K562 (cell line): Measurements from ENCODE around the gene RAI1.

Experiments used
- CBFB ChIP-seq: sonication (generic); formaldehyde crosslinking; IDR thresholded peaks from 2 replicates; pipeline ENCODE4 v1.4.0; 2020; ENCODE audit warnings: mild to moderate bottlenecking, missing genetic modification reagents
- CTCF ChIP-seq, 3 experiments: IDR thresholded peaks in 2 of 3; conservative IDR thresholded peaks in 1 of 3; 2 replicates each; pipeline ENCODE4 v1.5.1; 2011 to 2012; ENCODE audit warnings: low read length in 3 of 3, mild to moderate bottlenecking in 3 of 3, control low read depth in 2 of 3, improper control_type of control experiment in 1 of 3, inconsistent platforms in 1 of 3, low read depth in 1 of 3, mixed read lengths in 1 of 3, moderate library complexity in 1 of 3; ENCODE audit not compliant: insufficient read depth in 2 of 3
- DMBX1 ChIP-seq: fragments of 250-450 bp; sonication (Bioruptor Pico); IDR thresholded peaks from 2 replicates; pipeline ENCODE4 v1.8.0; 2022; ENCODE audit warnings: inconsistent platforms, mild to moderate bottlenecking, moderate library complexity, borderline replicate concordance
- DNMT1 ChIP-seq: fragments of 450-650 bp; IDR thresholded peaks from 2 replicates; pipeline ENCODE4 v1.6.1; 2016; ENCODE audit warnings: antibody characterized with exemption, mild to moderate bottlenecking
- ESRRA ChIP-seq: fragments of 450-650 bp; IDR thresholded peaks from 2 replicates; pipeline ENCODE4 v1.6.1; 2014; ENCODE audit warnings: low read depth, mild to moderate bottlenecking, moderate library complexity, borderline replicate concordance
- FOXM1 ChIP-seq, 2 experiments: fragments of 450-650 bp in 1 of 2; sonication (generic) in 1 of 2; formaldehyde crosslinking in 1 of 2; IDR thresholded peaks; 2 replicates each; pipeline versions ENCODE4 v1.6.1 to v1.9.0; 2017 to 2022; ENCODE audit warnings: low read depth in 2 of 2, mild to moderate bottlenecking in 2 of 2, missing genetic modification reagents in 1 of 2, moderate library complexity in 1 of 2
- GABPA ChIP-seq: fragments of 200-800 bp; sonication (Bioruptor generic); conservative IDR thresholded peaks from 2 replicates; pipeline ENCODE4 v1.6.1; 2016; ENCODE audit warnings: low read depth, missing genetic modification characterization, missing compliant biosample characterization
- HSF4 ChIP-seq: fragments of 250-450 bp; sonication (Bioruptor Pico); IDR thresholded peaks from 2 replicates; pipeline ENCODE4 v2.1.2; 2022; ENCODE audit warnings: mild to moderate bottlenecking, moderate library complexity, borderline replicate concordance
- MAX ChIP-seq: sonication (generic); formaldehyde crosslinking; IDR thresholded peaks from 2 replicates; pipeline ENCODE4 v1.9.0; 2022; ENCODE audit warnings: mild to moderate bottlenecking, missing genetic modification reagents
- POLR3G ChIP-seq: IDR thresholded peaks from 2 replicates; pipeline ENCODE4 v1.6.1; 2011; ENCODE audit not compliant: insufficient read length, insufficient replicate concordance; ENCODE audit errors: extremely low read depth
- ZBED1 ChIP-seq: IDR thresholded peaks from 2 replicates; pipeline ENCODE4 v1.6.1; 2014
- ZNF239 ChIP-seq: fragments of 250-450 bp; sonication (Bioruptor Pico); IDR thresholded peaks from 2 replicates; pipeline ENCODE4 v1.4.0; 2020; ENCODE audit warnings: mild to moderate bottlenecking
- ZNF24 ChIP-seq: fragments of 450-650 bp; IDR thresholded peaks from 2 replicates; pipeline ENCODE4 v1.6.1; 2016
- ZNF324 ChIP-seq: fragments of 250-450 bp; sonication (Bioruptor Pico); IDR thresholded peaks from 2 replicates; pipeline ENCODE4 v1.4.0; 2020; ENCODE audit warnings: mild to moderate bottlenecking

GRCh38 chr17:17641621-17642409, 39.4 kb upstream of the RAI1 start:
- TF ChIP-seq MAX (CRISPR knock-in tag) (no peak), CTCF (IDR thresholded peaks at IDR 0.05 in 2 of 3, conservative IDR thresholded peaks at IDR 0.05 in 1 of 3; ENCODE audit: insufficient read depth in 2 of 3, low read depth in 1 of 3, low read length in 3 of 3) (peak; percentile 82 to 89 (median 87)), CBFB (CRISPR knock-in tag) (no peak), ZNF239 (no peak), FOXM1 (IDR thresholded peaks at IDR 0.05; ENCODE audit: low read depth) (no peak), FOXM1 (CRISPR knock-in tag; IDR thresholded peaks at IDR 0.05; ENCODE audit: low read depth) (no peak), HSF4 (CRISPR knock-in tag) (no peak), DMBX1 (no peak), ZBED1 (no peak), POLR3G (no peak), ZNF24 (no peak), ZNF324 (CRISPR knock-in tag) (no peak), GABPA (tag) (no peak), DNMT1 (no peak), ESRRA (peak; percentile 40; the same call in 1 of the 2 replicates)
